ENCODE measurements around the gene DCTN2. TPM values are rescaled to one million over a fixed set of nuclear protein-coding genes. Genes with fewer than 3 reads are reported as not detected.
"Not testable (repeated sequence)": the region's sequence is repeated elsewhere in the genome, so short reads cannot be mapped to it uniquely, and the experiment has no call there.

The DCTN2 gene
- total and polyA plus RNA-seq, 2 experiments from 2014 or later, result 144 to 202 TPM

- H3F3A ChIP-seq (ENCODE audit: insufficient read depth), result no peaks in the 10 kb centered on the region
- no peaks in the 10 kb centered on the region for H4K20me1 ChIP-seq (ENCODE audit: insufficient read depth)
- H3K27me3 ChIP-seq (replicated peaks; ENCODE audit: insufficient read depth), result no peaks in the 10 kb centered on the region
- H2AFZ ChIP-seq, result no peak overlapping the region
- in situ Hi-C loops (cut with MboI), result no loop called here
- DNase-seq, result no peak
- H3K4me3 ChIP-seq, result no peak overlapping the region
- no peak for TF ChIP-seq EZH2 (IDR thresholded peaks at IDR 0.05; ENCODE audit: insufficient read depth, poor library complexity, severe bottlenecking)
- no peak for TF ChIP-seq EZH2phosphoT487 (IDR thresholded peaks at IDR 0.05; ENCODE audit: insufficient read depth, low read depth)
- H3K4me2 ChIP-seq (ENCODE audit: unreplicated experiment), result no peak overlapping the region
- H3K79me2 ChIP-seq (ENCODE audit: insufficient read depth), result no peaks in the 10 kb centered on the region
- H3K9ac ChIP-seq, result no peak overlapping the region
- no peaks in the 10 kb centered on the region for H3K4me1 ChIP-seq (ENCODE audit: insufficient read depth)
- H3K36me3 ChIP-seq (ENCODE audit: low read depth), result no peaks in the 10 kb centered on the region
- H3K9me2 ChIP-seq (ENCODE audit: insufficient read depth), result no peaks in the 10 kb centered on the region
- no peak overlapping the region for H3K27ac ChIP-seq
- 74% methylated on average over 12 of the region's 12 CpGs for WGBS, 2 experiments (ENCODE audit: low coverage in 1 of 2, low lambda C conversion rate in 2 of 2, missing lambda C conversion rate in 2 of 2)
- H3K9me3 ChIP-seq (ENCODE audit: low read depth), result no peaks in the 10 kb centered on the region
Observed at GRCh38 chr12:57575771-57576612, 29.0 kb upstream of the DCTN2 start.

GRCh38 chr12:57574795-57575194, 27.8 kb upstream of the DCTN2 start:
- WGBS, 2 experiments (ENCODE audit: low coverage in 1 of 2, low lambda C conversion rate in 2 of 2, missing lambda C conversion rate in 2 of 2), result 86 to 89% methylated on average over 10 of the region's 10 CpGs
- Histone ChIP-seq H3K36me3 (ENCODE audit: low read depth) (no peaks in the 10 kb centered on the region), H3K27me3 (replicated peaks; ENCODE audit: insufficient read depth) (no peaks in the 10 kb centered on the region), H3K4me1 (ENCODE audit: insufficient read depth) (no peaks in the 10 kb centered on the region), H3F3A (ENCODE audit: insufficient read depth) (no peaks in the 10 kb centered on the region), H3K9me2 (ENCODE audit: insufficient read depth) (no peaks in the 10 kb centered on the region), H3K9ac (no peak overlapping the region), H4K20me1 (ENCODE audit: insufficient read depth) (no peaks in the 10 kb centered on the region), H3K4me3 (no peak overlapping the region), H3K9me3 (ENCODE audit: low read depth) (no peaks in the 10 kb centered on the region), H3K79me2 (ENCODE audit: insufficient read depth) (no peaks in the 10 kb centered on the region), H2AFZ (no peak overlapping the region), H3K27ac (no peak overlapping the region), H3K4me2 (ENCODE audit: unreplicated experiment) (no peak overlapping the region)
- TF ChIP-seq EZH2 (IDR thresholded peaks at IDR 0.05; ENCODE audit: insufficient read depth, poor library complexity, severe bottlenecking), result no peak
- no peak for TF ChIP-seq EZH2phosphoT487 (IDR thresholded peaks at IDR 0.05; ENCODE audit: insufficient read depth, low read depth)
- in situ Hi-C loops (cut with MboI), result no loop called here
- DNase-seq, result no peak

- Histone ChIP-seq H3F3A (ENCODE audit: insufficient read depth) (no peaks in the 10 kb centered on the region), H3K9me2 (ENCODE audit: insufficient read depth) (no peaks in the 10 kb centered on the region), H3K27me3 (replicated peaks; ENCODE audit: insufficient read depth) (no peaks in the 10 kb centered on the region), H3K79me2 (ENCODE audit: insufficient read depth) (no peaks in the 10 kb centered on the region), H3K4me3 (no peak overlapping the region), H3K9me3 (ENCODE audit: low read depth) (no peaks in the 10 kb centered on the region), H3K9ac (no peak overlapping the region), H3K27ac (no peak overlapping the region), H3K4me1 (ENCODE audit: insufficient read depth) (no peaks in the 10 kb centered on the region), H3K4me2 (ENCODE audit: unreplicated experiment) (no peak overlapping the region), H2AFZ (no peak overlapping the region), H3K36me3 (ENCODE audit: low read depth) (no peaks in the 10 kb centered on the region), H4K20me1 (ENCODE audit: insufficient read depth) (no peaks in the 10 kb centered on the region)
- in situ Hi-C loops (cut with MboI), result no loop called here
- WGBS, 2 experiments (ENCODE audit: low coverage in 1 of 2, low lambda C conversion rate in 2 of 2, missing lambda C conversion rate in 2 of 2), result 79 to 84% methylated on average over 12 of the region's 12 CpGs
- no peak for TF ChIP-seq EZH2 (IDR thresholded peaks at IDR 0.05; ENCODE audit: insufficient read depth, poor library complexity, severe bottlenecking)
- no peak for TF ChIP-seq EZH2phosphoT487 (IDR thresholded peaks at IDR 0.05; ENCODE audit: insufficient read depth, low read depth)
- DNase-seq, result no peak
Observed at GRCh38 chr12:57571926-57572762, 25.2 kb upstream of the DCTN2 start.

GRCh38 chr12:57570438-57570837, 23.4 kb upstream of the DCTN2 start:
- in situ Hi-C loops (cut with MboI), result not testable (repeated sequence)

More at GRCh38 chr12:57570438-57570837, 23.4 kb upstream of the DCTN2 start:
- not testable (repeated sequence) for H3K27me3 ChIP-seq (replicated peaks; ENCODE audit: insufficient read depth); H3K9me2 ChIP-seq (ENCODE audit: insufficient read depth); H3K4me1 ChIP-seq (ENCODE audit: insufficient read depth); H3K36me3 ChIP-seq (ENCODE audit: low read depth); H3K79me2 ChIP-seq (ENCODE audit: insufficient read depth); H3F3A ChIP-seq (ENCODE audit: insufficient read depth); H4K20me1 ChIP-seq (ENCODE audit: insufficient read depth); H3K9ac ChIP-seq; H3K4me2 ChIP-seq (ENCODE audit: unreplicated experiment); H3K9me3 ChIP-seq (ENCODE audit: low read depth); H2AFZ ChIP-seq; H3K4me3 ChIP-seq; H3K27ac ChIP-seq; DNase-seq
- 74 to 76% methylated on average over 13 of the region's 13 CpGs for WGBS, 2 experiments (ENCODE audit: low coverage in 1 of 2, low lambda C conversion rate in 2 of 2, missing lambda C conversion rate in 2 of 2)
